ENCODE measurements around the gene STARD3. TPM values are rescaled to one million over a fixed set of nuclear protein-coding genes. Genes with fewer than 3 reads are reported as not detected.

Gene STARD3
- total RNA-seq, 1 donor from 2014 or later, result 62.0 TPM

- no peak overlapping the region for H3K4me3 Mint-ChIP-seq
- H3K27ac Mint-ChIP-seq, result no peak overlapping the region
- H3K27me3 Mint-ChIP-seq, result no peaks in the 10 kb centered on the region
- DNase-seq (ENCODE audit: extremely low spot score, unreplicated experiment), result no peak
- H3K9me3 Mint-ChIP-seq, result no peaks in the 10 kb centered on the region
- H3K36me3 Mint-ChIP-seq, result no peaks in the 10 kb centered on the region
- no peak for TF ChIP-seq CTCF (conservative IDR thresholded peaks at IDR 0.05)
- peaks cover 10% of the 10 kb centered on the region for H3K4me1 Mint-ChIP-seq (ENCODE audit: unreplicated experiment)
Measured at GRCh38 chr17:39679521-39680192, 42.7 kb downstream of the STARD3 start.

- Mint-ChIP-seq H3K9me3 (peaks cover 4% of the 10 kb centered on the region), H3K27ac (peak overlapping the region; percentile 4), H3K27me3 (no peaks in the 10 kb centered on the region), H3K36me3 (peaks cover 7% of the 10 kb centered on the region), H3K4me3 (no peak overlapping the region), H3K4me1 (ENCODE audit: unreplicated experiment) (peaks cover 8% of the 10 kb centered on the region)
- TF ChIP-seq CTCF (conservative IDR thresholded peaks at IDR 0.05), result no peak
- no peak for DNase-seq (ENCODE audit: extremely low spot score, unreplicated experiment)
Measured at GRCh38 chr17:39683295-39683939, 46.5 kb downstream of the STARD3 start.

GRCh38 chr17:39684369-39685192 is 47.6 kb downstream of the STARD3 start:
- peaks cover 7% of the 10 kb centered on the region for H3K36me3 Mint-ChIP-seq
- peaks cover 4% of the 10 kb centered on the region for H3K9me3 Mint-ChIP-seq
- H3K4me3 Mint-ChIP-seq, result no peak overlapping the region
- H3K27me3 Mint-ChIP-seq, result no peaks in the 10 kb centered on the region
- peaks cover 16% of the 10 kb centered on the region for H3K4me1 Mint-ChIP-seq (ENCODE audit: unreplicated experiment)
- no peak for TF ChIP-seq CTCF (conservative IDR thresholded peaks at IDR 0.05)
- no peak overlapping the region for H3K27ac Mint-ChIP-seq
- no peak for DNase-seq (ENCODE audit: extremely low spot score, unreplicated experiment)

GRCh38 chr17:39687101-39687545 is 50.2 kb downstream of the STARD3 start:
- no peaks in the 10 kb centered on the region for H3K27me3 Mint-ChIP-seq
- peaks cover 16% of the 10 kb centered on the region for H3K4me1 Mint-ChIP-seq (ENCODE audit: unreplicated experiment)
- no peak for DNase-seq (ENCODE audit: extremely low spot score, unreplicated experiment)
- H3K9me3 Mint-ChIP-seq, result peaks cover 4% of the 10 kb centered on the region
- H3K27ac Mint-ChIP-seq, result peak overlapping the region; percentile 97
- peak overlapping the region; percentile 99 for H3K4me3 Mint-ChIP-seq
- peaks cover 7% of the 10 kb centered on the region for H3K36me3 Mint-ChIP-seq
- no peak for TF ChIP-seq CTCF (conservative IDR thresholded peaks at IDR 0.05)

- TF ChIP-seq CTCF (conservative IDR thresholded peaks at IDR 0.05), result peak; percentile 16
- DNase-seq (ENCODE audit: extremely low spot score, unreplicated experiment), result peak; percentile 86
- Mint-ChIP-seq H3K27me3 (no peaks in the 10 kb centered on the region), H3K4me3 (peak within 1 kb of the TSS; percentile 99), H3K4me1 (ENCODE audit: unreplicated experiment) (peaks cover 16% of the 10 kb centered on the region), H3K27ac (peak within 1 kb of the TSS; percentile 97), H3K9me3 (peaks cover 4% of the 10 kb centered on the region), H3K36me3 (peaks cover 7% of the 10 kb centered on the region)
Measured at GRCh38 chr17:39687546-39688474, 50.9 kb downstream of the STARD3 start, which contains the start of gene PGAP3. TSS of gene PGAP3 (minus strand) at chr17:39688057. CDS start at chr17:39688014, 43 bp downstream.
